Activated CD8-positive, alpha-beta T cell treated with anti-CD3 and anti-CD28 coated beads, Interleukin-2, amount 10 ng/mL, durations not matched to agents 7 days and 5 days (primary cell): Measurements from ENCODE around the gene GRAMD1B. TPM values are rescaled to one million over a fixed set of nuclear protein-coding genes. Genes with fewer than 3 reads are reported as not detected.
"Not testable (repeated sequence)": the region's sequence is repeated elsewhere in the genome, so short reads cannot be mapped to it uniquely, and the experiment has no call there.

Source experiments
- ATAC-seq: fragments of 150-1000 bp; cut with Tn5 transposase; one replicate; pipeline ENCODE4 v1.10.0; 2021; ENCODE audit warnings: moderate library complexity
- CTCF ChIA-PET: fragments of 350-600 bp; sonication (Branson Sonifier 250); formaldehyde crosslinking; loops from one replicate; lab custom pipeline; 2021; ENCODE audit warnings: antibody characterized with exemption; lab: Charles Lee
- POLR2A ChIA-PET: fragments of 350-600 bp; sonication (Branson Sonifier 250); formaldehyde crosslinking; loops from one replicate; lab custom pipeline; 2021; ENCODE audit warnings: antibody characterized with exemption; lab: Charles Lee
- DNase-seq: peaks from one replicate; pipeline ENCODE4 v3.0.0-alpha.2; 2020
- H3K27ac Mint-ChIP-seq: one replicate; pipeline ENCODE4 v1.8.0; 2021; ENCODE audit warnings: mild to moderate bottlenecking, mixed read lengths
- H3K27me3 Mint-ChIP-seq: one replicate; pipeline ENCODE4 v1.8.0; 2021; ENCODE audit warnings: low read depth, mixed read lengths
- H3K36me3 Mint-ChIP-seq: one replicate; pipeline ENCODE4 v1.8.0; 2021; ENCODE audit warnings: low read depth, mixed read lengths
- H3K4me1 Mint-ChIP-seq: one replicate; pipeline ENCODE4 v1.8.0; 2021; ENCODE audit warnings: low read depth, mixed read lengths
- H3K4me3 Mint-ChIP-seq: one replicate; pipeline ENCODE4 v1.8.0; 2021; ENCODE audit warnings: mild to moderate bottlenecking, mixed read lengths
- H3K9me3 Mint-ChIP-seq: one replicate; pipeline ENCODE4 v1.8.0; 2022; ENCODE audit warnings: mixed read lengths; ENCODE audit not compliant: insufficient read depth
- total RNA-seq, 2 experiments: library from RNA; stranded (reverse); gene quantifications; one replicate each; pipeline ENCODE4 v1.2.3, GENCODE V29; 2021

Gene GRAMD1B
- total RNA-seq, 2 experiments from 2014 or later = 22.8 to 26.0 TPM

- no peak for DNase-seq
- CTCF ChIA-PET = interaction anchor here (1.2 to 1.4 kb wide), 2 partner anchors 18 to 155 kb away, joined by 6 to 7 read pairs; no protein-coding TSS in a partner anchor
- Mint-ChIP-seq H3K4me3 (no peak overlapping the region), H3K36me3 (peaks cover 2% of the 10 kb centered on the region), H3K9me3 (no peaks in the 10 kb centered on the region), H3K27ac (no peak overlapping the region), H3K4me1 (peaks cover 12% of the 10 kb centered on the region), H3K27me3 (peaks cover 2% of the 10 kb centered on the region)
- POLR2A ChIA-PET = no interaction called here
- ATAC-seq = no peak
These were observed 132.1 kb downstream of the GRAMD1B start for GRCh38 chr11:123562158-123562557.

- DNase-seq = no peak
- CTCF ChIA-PET = interaction anchor here (1.2 to 1.8 kb wide), 2 partner anchors 8 to 14 kb away, joined by 3 to 8 read pairs; no protein-coding TSS in a partner anchor
- Mint-ChIP-seq H3K36me3 (peaks cover 2% of the 10 kb centered on the region), H3K9me3 (no peaks in the 10 kb centered on the region), H3K27me3 (peaks cover 2% of the 10 kb centered on the region), H3K4me1 (peaks cover 12% of the 10 kb centered on the region), H3K27ac (no peak overlapping the region), H3K4me3 (no peak overlapping the region)
- no peak for ATAC-seq
- POLR2A ChIA-PET = no interaction called here
These were observed 132.8 kb downstream of the GRAMD1B start for GRCh38 chr11:123562829-123563228.

- H3K4me3 Mint-ChIP-seq = no peak overlapping the region
- POLR2A ChIA-PET = no interaction called here
- no peak for ATAC-seq
These were observed 134.2 kb downstream of the GRAMD1B start for GRCh38 chr11:123564221-123564620.

GRCh38 chr11:123566852-123567251 lies 136.8 kb downstream of the GRAMD1B start:
- H3K36me3 Mint-ChIP-seq = no peaks in the 10 kb centered on the region
- H3K4me1 Mint-ChIP-seq = no peaks in the 10 kb centered on the region
- ATAC-seq (no peak), DNase-seq (no peak)
- POLR2A ChIA-PET = no interaction called here
- H3K27me3 Mint-ChIP-seq = no peaks in the 10 kb centered on the region
- no peak overlapping the region for H3K27ac Mint-ChIP-seq
- H3K9me3 Mint-ChIP-seq = no peaks in the 10 kb centered on the region
- no peak overlapping the region for H3K4me3 Mint-ChIP-seq
- CTCF ChIA-PET = interaction anchor here (1.0 to 1.6 kb wide), 4 partner anchors 10 to 13 kb away, joined by 3 to 5 read pairs (median 4); no protein-coding TSS in a partner anchor

More at GRCh38 chr11:123564221-123564620, 134.2 kb downstream of the GRAMD1B start:
- DNase-seq = no peak
- CTCF ChIA-PET = interaction anchor here (1.8 kb wide), 1 partner anchor 12 kb away, joined by 8 read pairs; no protein-coding TSS in a partner anchor
- Mint-ChIP-seq H3K27ac (no peak overlapping the region), H3K36me3 (peaks cover 2% of the 10 kb centered on the region), H3K4me1 (peaks cover 12% of the 10 kb centered on the region), H3K27me3 (peaks cover 2% of the 10 kb centered on the region), H3K9me3 (no peaks in the 10 kb centered on the region)

GRCh38 chr11:123567466-123567865 lies 137.4 kb downstream of the GRAMD1B start:
- ChIA-PET CTCF (interaction anchor here (1.3 to 2.0 kb wide), 2 partner anchors 9 to 13 kb away, joined by 3 to 9 read pairs; no protein-coding TSS in a partner anchor), POLR2A (no interaction called here)
- DNase-seq (no peak), ATAC-seq (no peak)
- no peaks in the 10 kb centered on the region for H3K36me3 Mint-ChIP-seq
- no peak overlapping the region for H3K27ac Mint-ChIP-seq
- H3K4me3 Mint-ChIP-seq = no peak overlapping the region
- H3K4me1 Mint-ChIP-seq = no peaks in the 10 kb centered on the region
- H3K27me3 Mint-ChIP-seq = no peaks in the 10 kb centered on the region
- H3K9me3 Mint-ChIP-seq = no peaks in the 10 kb centered on the region

GRCh38 chr11:123568367-123568870 lies 138.3 kb downstream of the GRAMD1B start:
- Mint-ChIP-seq H3K4me1 (no peaks in the 10 kb centered on the region), H3K36me3 (no peaks in the 10 kb centered on the region), H3K9me3 (no peaks in the 10 kb centered on the region), H3K27me3 (no peaks in the 10 kb centered on the region), H3K27ac (no peak overlapping the region), H3K4me3 (no peak overlapping the region)
- ATAC-seq (no peak), DNase-seq (no peak)
- CTCF ChIA-PET = interaction anchor here (0.9 to 2.0 kb wide), 4 partner anchors 8 to 307 kb away, joined by 3 to 9 read pairs (median 4); no protein-coding TSS in a partner anchor
- POLR2A ChIA-PET = no interaction called here

GRCh38 chr11:123569393-123569792 lies 139.3 kb downstream of the GRAMD1B start:
- ChIA-PET CTCF (interaction anchor here (1.4 kb wide), 1 partner anchor 11 kb away, joined by 3 read pairs; no protein-coding TSS in a partner anchor), POLR2A (no interaction called here)
- no peaks in the 10 kb centered on the region for H3K9me3 Mint-ChIP-seq
- H3K4me3 Mint-ChIP-seq = no peak overlapping the region
- no peak overlapping the region for H3K27ac Mint-ChIP-seq
- no peak for ATAC-seq
- no peak for DNase-seq
- H3K27me3 Mint-ChIP-seq = no peaks in the 10 kb centered on the region
- no peaks in the 10 kb centered on the region for H3K4me1 Mint-ChIP-seq
- H3K36me3 Mint-ChIP-seq = no peaks in the 10 kb centered on the region

GRCh38 chr11:123570939-123571580 lies 141.0 kb downstream of the GRAMD1B start:
- Mint-ChIP-seq H3K9me3 (no peaks in the 10 kb centered on the region), H3K4me1 (no peaks in the 10 kb centered on the region), H3K27me3 (peaks cover 3% of the 10 kb centered on the region), H3K36me3 (no peaks in the 10 kb centered on the region), H3K27ac (no peak overlapping the region), H3K4me3 (no peak overlapping the region)
- ChIA-PET POLR2A (no interaction called here), CTCF (interaction anchor here (1.4 to 1.8 kb wide), 2 partner anchors 9 to 16 kb away, joined by 7 to 11 read pairs; no protein-coding TSS in a partner anchor)
- ATAC-seq (no peak), DNase-seq (no peak)

- not testable (repeated sequence) for H3K9me3 Mint-ChIP-seq, H3K27me3 Mint-ChIP-seq, H3K36me3 Mint-ChIP-seq, H3K27ac Mint-ChIP-seq, H3K4me3 Mint-ChIP-seq, DNase-seq, ATAC-seq
- ChIA-PET POLR2A (interaction anchor here (0.5 kb wide), 1 partner anchor 839 kb away, joined by 3 read pairs; no protein-coding TSS in a partner anchor), CTCF (interaction anchor here (1.1 to 1.2 kb wide), 2 partner anchors 135 to 165 kb away, joined by 4 read pairs; no protein-coding TSS in a partner anchor)
- peaks cover 11% of the 10 kb centered on the region for H3K4me1 Mint-ChIP-seq
These were observed 142.7 kb downstream of the GRAMD1B start for GRCh38 chr11:123572791-123573190.

GRCh38 chr11:123573286-123573685 lies 143.2 kb downstream of the GRAMD1B start:
- no peak for ATAC-seq
- H3K27ac Mint-ChIP-seq = no peak overlapping the region
- H3K9me3 Mint-ChIP-seq = no peaks in the 10 kb centered on the region
- DNase-seq = no peak
- peaks cover 3% of the 10 kb centered on the region for H3K27me3 Mint-ChIP-seq
- peaks cover 11% of the 10 kb centered on the region for H3K4me1 Mint-ChIP-seq
- no peak overlapping the region for H3K4me3 Mint-ChIP-seq
- no peaks in the 10 kb centered on the region for H3K36me3 Mint-ChIP-seq
- ChIA-PET CTCF (interaction anchor here (1.2 kb wide), 1 partner anchor 166 kb away, joined by 4 read pairs; no protein-coding TSS in a partner anchor), POLR2A (interaction anchor here (0.5 kb wide), 1 partner anchor 838 kb away, joined by 3 read pairs; no protein-coding TSS in a partner anchor)

- Mint-ChIP-seq H3K36me3 (no peaks in the 10 kb centered on the region), H3K4me1 (peaks cover 13% of the 10 kb centered on the region), H3K4me3 (no peak overlapping the region), H3K9me3 (no peaks in the 10 kb centered on the region), H3K27me3 (peaks cover 3% of the 10 kb centered on the region), H3K27ac (no peak overlapping the region)
- ATAC-seq (no peak), DNase-seq (no peak)
- POLR2A ChIA-PET = no interaction called here
- CTCF ChIA-PET = no interaction called here
These were observed 145.4 kb downstream of the GRAMD1B start for GRCh38 chr11:123575441-123575840.

- Mint-ChIP-seq H3K4me1 (peaks cover 15% of the 10 kb centered on the region), H3K9me3 (no peaks in the 10 kb centered on the region), H3K4me3 (no peak overlapping the region), H3K36me3 (no peaks in the 10 kb centered on the region), H3K27ac (no peak overlapping the region), H3K27me3 (peaks cover 3% of the 10 kb centered on the region)
- ChIA-PET CTCF (interaction anchor here (0.7 to 1.7 kb wide), 27 partner anchors 8 to 343 kb away, joined by 3 to 23 read pairs (median 5); no protein-coding TSS in a partner anchor), POLR2A (no interaction called here)
- no peak for ATAC-seq
- no peak for DNase-seq
These were observed 146.0 kb downstream of the GRAMD1B start for GRCh38 chr11:123576082-123576481.
